Measurements from ENCODE around the gene RAP1B. TPM values are rescaled to one million over a fixed set of nuclear protein-coding genes. Genes with fewer than 3 reads are reported as not detected.

RAP1B gene
- total and polyA plus RNA-seq, 9 donors = 81.8 to 195 (median 107) TPM

DNA sequence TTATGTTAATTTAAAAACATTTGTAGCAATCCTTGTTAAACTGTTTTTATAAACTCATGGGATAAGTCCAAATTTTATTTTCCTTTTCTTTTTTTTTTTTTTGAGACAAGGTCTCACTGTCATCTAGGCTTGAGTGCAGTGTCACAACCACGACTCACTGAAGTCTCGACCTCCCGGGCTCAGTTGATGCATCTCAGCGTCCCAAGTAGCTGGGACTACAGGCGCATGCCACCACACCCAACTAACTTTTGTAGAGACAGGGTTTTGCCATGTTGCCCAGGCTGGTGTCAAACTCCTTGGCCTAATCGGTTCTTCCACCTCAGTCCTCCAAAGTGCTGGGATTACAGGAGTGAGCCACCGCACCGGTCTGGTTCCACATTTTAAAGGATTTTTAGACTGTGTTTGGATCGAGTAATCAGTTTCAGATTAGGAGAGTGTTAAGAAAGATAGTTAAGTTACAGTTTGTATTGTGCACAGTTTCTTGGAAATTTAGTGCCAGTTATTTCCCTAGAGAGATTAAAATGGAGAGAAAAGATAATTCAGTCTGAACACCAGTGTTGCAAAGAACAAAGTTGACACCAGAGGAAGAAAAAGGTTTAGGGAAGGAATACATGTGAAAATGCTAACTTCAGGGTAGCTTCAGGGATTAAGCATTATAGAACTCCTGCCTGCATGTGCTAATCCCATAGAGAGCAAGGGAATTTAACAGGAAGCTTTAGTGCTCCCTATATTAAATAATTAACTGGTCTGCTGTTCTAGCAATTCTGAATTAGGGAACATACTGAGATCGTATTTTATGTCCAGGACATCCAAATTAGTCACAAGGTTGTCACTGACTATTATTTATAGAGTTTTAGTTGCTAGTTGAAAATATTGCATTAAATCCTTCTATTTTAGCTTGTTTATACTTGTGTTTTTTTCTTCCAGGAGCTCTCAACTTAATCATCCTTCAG, 10.1 kb downstream of the RAP1B start:
- intact Hi-C loops (cut with DNase I) = no loop called here
- 81 to 86% (median 84%) methylated on average over 10 of the region's 10 CpGs for WGBS, 3 donors
- no peak for TF ChIP-seq POLR2A (IDR thresholded peaks at IDR 0.05)

DNA sequence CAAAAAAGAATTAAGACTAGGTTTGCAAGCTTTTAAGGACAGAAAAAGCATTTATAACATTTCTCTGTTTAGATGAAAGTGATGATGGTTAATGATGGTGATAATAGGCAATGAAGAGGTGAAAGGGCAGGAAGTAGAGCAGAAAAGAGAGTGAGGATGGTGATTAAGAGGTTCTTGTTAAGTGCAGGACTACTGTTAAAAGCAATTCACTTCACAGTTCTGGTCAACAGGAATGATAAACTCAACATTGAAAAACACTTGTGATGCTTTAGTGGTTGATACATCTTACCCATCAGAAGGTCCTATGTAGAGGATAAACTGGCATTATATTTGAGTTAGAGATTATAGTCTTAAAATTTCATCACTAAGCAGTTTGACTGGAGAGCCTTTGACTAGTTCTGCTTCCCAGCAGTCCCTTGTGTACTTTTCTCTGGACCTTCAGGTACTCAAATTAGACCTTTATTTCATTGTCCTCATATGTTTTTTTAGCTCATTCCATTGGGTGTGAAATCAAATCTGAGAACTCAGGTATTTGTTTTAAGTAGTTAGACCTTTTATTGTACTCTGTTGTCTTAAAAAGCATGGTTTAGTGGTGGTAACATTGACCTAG, 10.9 kb downstream of the RAP1B start:
- peaks cover 14% of the 10 kb centered on the region for H3K4me1 ChIP-seq (ENCODE audit: insufficient read depth)
- H3K36me3 ChIP-seq = no peaks in the 10 kb centered on the region
- no peaks in the 10 kb centered on the region for H3K9me3 ChIP-seq
- intact Hi-C loops (cut with DNase I) = no loop called here
- DNase-seq = no peak
- H3K27ac ChIP-seq = no peak overlapping the region
- no peak overlapping the region for H3K4me3 ChIP-seq
- no peak for TF ChIP-seq POLR2A (IDR thresholded peaks at IDR 0.05)
- no peak for TF ChIP-seq EP300 (IDR thresholded peaks at IDR 0.05)
- TF ChIP-seq, protein P1, sequence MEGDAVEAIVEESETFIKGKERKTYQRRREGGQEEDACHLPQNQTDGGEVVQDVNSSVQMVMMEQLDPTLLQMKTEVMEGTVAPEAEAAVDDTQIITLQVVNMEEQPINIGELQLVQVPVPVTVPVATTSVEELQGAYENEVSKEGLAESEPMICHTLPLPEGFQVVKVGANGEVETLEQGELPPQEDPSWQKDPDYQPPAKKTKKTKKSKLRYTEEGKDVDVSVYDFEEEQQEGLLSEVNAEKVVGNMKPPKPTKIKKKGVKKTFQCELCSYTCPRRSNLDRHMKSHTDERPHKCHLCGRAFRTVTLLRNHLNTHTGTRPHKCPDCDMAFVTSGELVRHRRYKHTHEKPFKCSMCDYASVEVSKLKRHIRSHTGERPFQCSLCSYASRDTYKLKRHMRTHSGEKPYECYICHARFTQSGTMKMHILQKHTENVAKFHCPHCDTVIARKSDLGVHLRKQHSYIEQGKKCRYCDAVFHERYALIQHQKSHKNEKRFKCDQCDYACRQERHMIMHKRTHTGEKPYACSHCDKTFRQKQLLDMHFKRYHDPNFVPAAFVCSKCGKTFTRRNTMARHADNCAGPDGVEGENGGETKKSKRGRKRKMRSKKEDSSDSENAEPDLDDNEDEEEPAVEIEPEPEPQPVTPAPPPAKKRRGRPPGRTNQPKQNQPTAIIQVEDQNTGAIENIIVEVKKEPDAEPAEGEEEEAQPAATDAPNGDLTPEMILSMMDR (IDR thresholded peaks at IDR 0.05) = no peak
- H3K27me3 ChIP-seq = no peaks in the 10 kb centered on the region

More for the DNA sequence above, 10.1 kb downstream of the RAP1B start:
- Histone ChIP-seq H3K4me3 (no peak overlapping the region), H3K27ac (no peak overlapping the region), H3K9me3 (no peaks in the 10 kb centered on the region), H3K27me3 (no peaks in the 10 kb centered on the region), H3K36me3 (no peaks in the 10 kb centered on the region), H3K4me1 (ENCODE audit: insufficient read depth) (peaks cover 15% of the 10 kb centered on the region)
- DNase-seq = no peak

DNA sequence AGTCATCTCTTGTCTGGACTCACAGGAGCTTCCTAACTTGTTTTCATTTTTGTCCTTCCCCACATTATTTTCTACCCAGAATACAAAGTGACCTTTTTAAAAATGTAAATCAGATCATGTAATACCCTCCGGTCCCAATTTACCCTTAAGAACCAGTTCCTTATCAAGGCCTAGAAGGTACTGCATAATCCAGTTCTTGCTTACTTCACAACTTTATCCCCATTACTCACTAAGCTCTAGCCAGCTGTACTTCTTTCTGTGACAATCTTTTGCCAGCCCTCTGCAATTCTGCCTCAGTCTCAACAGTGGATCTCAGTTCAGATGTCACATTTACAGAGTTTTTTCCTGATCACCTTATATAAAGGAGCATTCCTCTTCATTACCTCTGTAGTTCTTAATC, 11.6 kb downstream of the RAP1B start:
- Histone ChIP-seq H3K27ac (no peak overlapping the region), H3K27me3 (no peaks in the 10 kb centered on the region), H3K4me3 (no peak overlapping the region), H3K36me3 (no peaks in the 10 kb centered on the region), H3K9me3 (no peaks in the 10 kb centered on the region), H3K4me1 (ENCODE audit: insufficient read depth) (peaks cover 13% of the 10 kb centered on the region)
- no peak for DNase-seq
- WGBS, 3 donors = 30 to 49% (median 35%) methylated on average over 1 of the region's 1 CpG
- TF ChIP-seq, protein P1 (IDR thresholded peaks at IDR 0.05) = no peak
- no peak for TF ChIP-seq POLR2A (IDR thresholded peaks at IDR 0.05)
- no peak for TF ChIP-seq EP300 (IDR thresholded peaks at IDR 0.05)
- intact Hi-C loops (cut with DNase I) = no loop called here

DNA sequence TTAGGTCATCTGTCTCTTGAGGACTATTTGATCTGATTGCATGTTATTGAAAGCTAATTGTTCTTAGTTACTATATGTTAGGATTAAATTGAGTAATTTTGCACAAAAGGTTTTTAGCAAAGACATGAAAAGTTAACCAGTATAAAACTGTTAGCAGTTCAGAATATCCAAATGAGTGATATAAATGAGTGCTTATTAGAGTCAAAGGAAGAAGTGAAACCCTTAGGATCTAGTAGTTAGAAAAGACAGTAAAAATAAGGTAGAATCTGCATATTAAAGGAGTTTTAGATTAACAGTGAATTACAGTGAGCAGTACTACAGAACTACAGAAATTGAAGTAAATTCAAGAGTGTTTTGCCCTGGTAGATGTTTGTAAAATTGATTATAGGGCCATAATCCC, 12.4 kb downstream of the RAP1B start:
- Histone ChIP-seq H3K4me3 (no peak overlapping the region), H3K36me3 (no peaks in the 10 kb centered on the region), H3K27ac (no peak overlapping the region), H3K27me3 (no peaks in the 10 kb centered on the region), H3K9me3 (no peaks in the 10 kb centered on the region), H3K4me1 (ENCODE audit: insufficient read depth) (peaks cover 11% of the 10 kb centered on the region)
- intact Hi-C loops (cut with DNase I) = no loop called here
- DNase-seq = no peak
- TF ChIP-seq POLR2A (IDR thresholded peaks at IDR 0.05) (no peak), EP300 (IDR thresholded peaks at IDR 0.05) (no peak)
- TF ChIP-seq, protein P1 (IDR thresholded peaks at IDR 0.05) = no peak

DNA sequence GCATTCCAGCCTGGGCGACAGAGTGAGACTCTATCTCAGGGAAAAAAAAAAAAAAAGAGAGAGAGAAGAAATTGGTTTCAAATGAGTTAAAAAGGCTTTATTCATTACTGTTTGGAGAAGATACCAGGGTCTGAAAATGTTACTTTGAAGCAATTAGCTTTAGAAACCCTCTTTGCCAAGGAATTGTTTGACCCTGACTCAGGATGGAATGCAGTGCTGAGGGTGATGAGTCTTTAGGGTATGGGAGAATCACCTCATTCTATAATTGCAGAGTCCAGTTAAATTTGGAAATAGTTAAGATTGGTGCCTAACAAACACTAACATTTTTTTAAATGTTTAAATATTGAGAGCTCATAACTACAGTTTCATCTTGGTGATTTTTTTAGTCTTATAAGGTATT, 13.3 kb downstream of the RAP1B start:
- Histone ChIP-seq H3K4me3 (no peak overlapping the region), H3K36me3 (no peaks in the 10 kb centered on the region), H3K9me3 (no peaks in the 10 kb centered on the region), H3K4me1 (ENCODE audit: insufficient read depth) (peaks cover 6% of the 10 kb centered on the region), H3K27me3 (no peaks in the 10 kb centered on the region), H3K27ac (no peak overlapping the region)
- no peak for DNase-seq
- TF ChIP-seq, protein P1 (IDR thresholded peaks at IDR 0.05) = no peak
- TF ChIP-seq EP300 (IDR thresholded peaks at IDR 0.05) (no peak), POLR2A (IDR thresholded peaks at IDR 0.05) (no peak)
- WGBS, 3 donors = 88 to 100% (median 97%) methylated on average over 1 of the region's 1 CpG
- intact Hi-C loops (cut with DNase I) = no loop called here

All from ovary (tissue), 9 donors.